Posterior vena cava (tissue), 2 donors: ENCODE data around the gene SIX3. TPM values are rescaled to one million over a fixed set of nuclear protein-coding genes. Genes with fewer than 3 reads are reported as not detected.

Source experiments
- DNase-seq: peaks from one replicate; pipeline ENCODE4 v3.0.0-alpha.2; 2020; ENCODE audit warnings: low spot score
- intact Hi-C, 2 donors: fragments of 100-400 bp; cut with DNase I; formaldehyde crosslinking; loops; one replicate each; pipeline versions ENCODE4 v1.14.1 to v1.14.2; 2022 to 2023
- total RNA-seq, 2 donors: library from RNA; stranded (reverse); fragmentation: NEBNext Ultra II Directional; extraction: Animal tissue kit (Norgen Biotek cat#: 25700); gene quantifications; one replicate each; pipeline ENCODE4 v1.2.1, GENCODE V29; 2021
- donor health status: DM: yes; HTN: yes; CAD: no.
- donor health status: DM: yes; HTN: yes; CAD: no.

SIX3 gene
- total RNA-seq, 2 donors from 2014 or later: not detected

DNA sequence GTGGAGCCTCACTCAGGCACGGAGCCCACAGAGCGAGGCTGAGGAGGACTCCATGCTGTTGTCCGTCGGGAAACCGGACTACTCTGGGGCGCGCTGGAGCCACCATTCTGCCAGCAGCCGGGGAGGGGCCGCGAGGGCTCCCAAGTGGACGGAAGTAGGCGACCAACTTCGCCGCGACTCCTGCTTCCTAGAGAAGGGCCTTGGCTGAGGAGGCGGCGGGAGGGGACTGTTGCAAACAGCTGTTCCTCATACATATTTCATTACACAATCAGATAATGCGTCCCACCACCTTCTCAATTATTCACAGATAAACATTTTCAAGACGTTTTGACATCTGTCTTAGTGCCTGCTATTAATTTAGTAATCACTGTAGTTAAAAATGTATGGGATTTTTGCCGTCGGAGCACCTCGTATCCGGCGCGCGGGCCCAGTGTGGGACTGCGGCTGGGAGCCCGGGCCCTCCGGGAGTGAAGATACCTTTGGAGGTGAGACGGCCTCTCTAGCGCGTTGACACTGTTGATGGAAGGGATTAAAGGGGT is 11.7 kb upstream of the SIX3 start:
- intact Hi-C loops: no loop called here
- peak; percentile 84 for DNase-seq

DNA sequence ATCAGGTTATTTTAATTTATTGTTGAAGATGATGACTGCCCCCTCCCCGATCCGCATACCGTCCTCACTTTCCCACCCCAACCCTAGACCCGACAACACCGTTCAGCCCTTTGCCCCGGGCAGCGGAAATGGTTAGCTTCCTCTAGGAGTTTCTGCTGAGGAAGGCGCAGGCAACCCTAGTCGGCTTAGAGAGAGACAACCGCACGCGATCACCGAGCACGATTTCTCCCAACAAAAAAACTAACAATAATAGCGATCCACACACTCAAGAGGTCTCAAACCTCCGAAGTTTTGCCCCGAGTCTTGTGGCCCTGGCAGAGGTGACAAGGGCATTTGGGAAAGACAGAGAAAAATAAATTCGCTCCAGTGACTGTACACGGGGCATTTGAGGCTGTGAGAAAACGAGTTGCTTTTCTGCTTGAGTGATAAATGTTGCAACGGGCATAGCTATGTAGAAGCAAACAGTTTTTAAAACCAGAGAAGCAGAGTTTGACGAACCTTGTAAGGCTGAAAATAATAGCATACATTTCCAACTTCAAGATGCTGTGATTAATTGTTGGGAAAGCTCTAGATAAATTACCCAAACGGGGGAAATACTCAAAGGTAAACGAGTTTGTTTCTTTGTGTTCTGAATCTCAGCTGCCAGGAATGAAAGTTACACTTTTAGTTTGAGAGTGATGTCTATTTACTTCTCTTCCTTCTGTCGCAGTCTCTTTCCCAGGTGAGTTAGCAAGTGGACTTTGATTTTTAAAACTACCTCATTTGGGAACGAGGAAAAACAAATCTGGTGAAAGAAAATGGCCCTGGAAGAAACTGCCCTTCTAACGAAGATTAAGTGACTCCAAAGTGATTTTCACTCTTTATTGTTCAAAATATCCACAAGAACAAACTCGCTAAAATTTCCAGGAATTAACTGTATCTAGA is 11.0 kb upstream of the SIX3 start:
- DNase-seq: peak; percentile 58
- intact Hi-C loops: no loop called here

DNA sequence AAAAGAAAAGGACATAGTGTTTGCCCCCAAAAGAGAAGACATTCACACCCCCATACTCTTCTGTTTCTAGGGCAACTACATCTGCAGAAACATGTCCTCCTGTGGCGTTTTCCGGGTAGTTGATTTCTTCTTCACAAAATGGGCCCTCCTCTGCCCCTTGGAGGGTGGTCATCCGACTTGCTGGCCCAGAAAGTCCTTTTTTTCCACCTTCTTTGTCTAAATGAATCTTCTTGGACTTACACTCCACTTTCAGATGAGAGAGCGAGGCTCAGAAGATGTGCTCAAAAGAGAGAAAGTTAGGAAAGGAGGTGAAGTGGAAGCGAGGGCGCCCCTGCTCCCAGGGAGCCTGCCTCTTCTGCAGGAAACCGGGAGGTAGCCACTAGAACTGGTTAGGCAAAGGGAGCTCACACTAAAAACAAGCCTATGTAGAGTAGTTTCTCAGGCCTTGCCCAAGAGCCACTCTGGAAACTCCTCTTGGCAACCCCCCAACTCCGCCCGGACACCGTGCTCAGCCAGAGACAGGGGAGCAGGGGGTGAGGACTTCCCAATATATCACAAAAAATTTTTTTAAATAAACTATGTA is 10.2 kb upstream of the SIX3 start:
- DNase-seq: peak; percentile 44
- intact Hi-C loops: no loop called here

DNA sequence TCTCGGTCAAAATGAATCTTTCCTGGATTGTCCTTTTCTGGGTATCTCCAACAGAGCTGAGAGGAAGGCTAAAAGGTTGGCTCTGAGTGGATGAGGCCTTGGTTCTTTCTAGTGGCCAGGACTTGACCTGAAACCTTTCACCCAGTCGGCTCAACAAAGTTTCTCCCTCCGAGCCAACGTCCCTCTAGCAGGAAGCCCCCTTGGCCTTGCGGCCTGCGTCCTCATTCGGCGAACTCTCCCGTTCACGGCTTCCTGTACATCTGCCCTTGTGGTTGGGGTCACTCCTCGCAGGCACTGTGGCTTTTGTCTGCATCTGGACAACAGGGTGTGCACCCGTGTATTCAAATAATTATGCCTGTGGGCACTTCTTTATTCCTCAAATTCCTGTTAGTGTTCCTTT is 9.4 kb upstream of the SIX3 start:
- intact Hi-C loops: no loop called here
- peak; percentile 58 for DNase-seq

DNA sequence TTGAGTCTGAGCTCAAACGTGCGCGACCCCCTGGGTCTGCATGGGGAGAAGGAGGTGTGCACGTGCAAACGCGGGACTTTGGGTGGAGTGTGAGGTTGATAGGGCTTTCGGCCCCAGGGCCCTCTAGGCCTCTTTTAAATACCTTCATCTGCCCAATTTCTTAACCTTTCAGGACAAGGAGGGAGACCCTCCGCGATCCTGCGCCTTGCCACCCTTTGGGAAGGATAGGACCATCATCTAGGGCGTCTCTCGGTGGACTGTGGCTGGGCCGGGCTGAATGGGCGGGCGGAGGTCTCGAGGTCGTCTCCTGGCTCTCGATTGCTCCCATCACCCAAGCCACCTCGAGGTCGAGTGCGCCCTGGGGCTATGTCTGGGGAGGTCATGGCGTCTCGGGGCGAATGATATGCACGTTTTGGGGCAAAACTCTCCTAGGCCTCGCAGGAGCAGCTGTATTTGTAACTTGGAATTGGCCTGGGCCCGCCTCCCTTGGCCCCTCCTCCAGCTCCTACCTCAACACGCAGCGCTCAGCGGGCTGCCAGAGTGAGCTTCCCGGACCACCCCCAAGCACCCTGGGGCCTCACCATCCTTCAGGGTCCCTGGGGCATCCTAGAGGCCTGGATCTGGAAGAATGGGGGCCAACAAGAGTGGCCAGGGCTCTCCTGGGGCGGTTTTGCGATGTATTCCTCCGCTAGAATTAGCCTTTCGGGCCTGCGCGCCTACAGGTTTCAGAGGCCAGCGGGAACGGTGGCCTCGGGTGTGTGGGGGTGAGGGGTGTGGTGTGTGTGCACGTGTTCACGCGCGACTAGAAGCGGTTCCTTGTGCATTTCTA is 8.7 kb upstream of the SIX3 start:
- DNase-seq: peak; percentile 76
- intact Hi-C loops: no loop called here

- intact Hi-C loops: no loop called here
These were observed 8.0 kb upstream of the SIX3 start for GRCh38 chr2:44933434-44933951.

GRCh38 chr2:44934038-44934982 is 7.2 kb upstream of the SIX3 start:
- peak; percentile 69 for DNase-seq
- intact Hi-C loops: no loop called here

More at GRCh38 chr2:44933434-44933951, 8.0 kb upstream of the SIX3 start:
- DNase-seq: peak; percentile 52

DNA sequence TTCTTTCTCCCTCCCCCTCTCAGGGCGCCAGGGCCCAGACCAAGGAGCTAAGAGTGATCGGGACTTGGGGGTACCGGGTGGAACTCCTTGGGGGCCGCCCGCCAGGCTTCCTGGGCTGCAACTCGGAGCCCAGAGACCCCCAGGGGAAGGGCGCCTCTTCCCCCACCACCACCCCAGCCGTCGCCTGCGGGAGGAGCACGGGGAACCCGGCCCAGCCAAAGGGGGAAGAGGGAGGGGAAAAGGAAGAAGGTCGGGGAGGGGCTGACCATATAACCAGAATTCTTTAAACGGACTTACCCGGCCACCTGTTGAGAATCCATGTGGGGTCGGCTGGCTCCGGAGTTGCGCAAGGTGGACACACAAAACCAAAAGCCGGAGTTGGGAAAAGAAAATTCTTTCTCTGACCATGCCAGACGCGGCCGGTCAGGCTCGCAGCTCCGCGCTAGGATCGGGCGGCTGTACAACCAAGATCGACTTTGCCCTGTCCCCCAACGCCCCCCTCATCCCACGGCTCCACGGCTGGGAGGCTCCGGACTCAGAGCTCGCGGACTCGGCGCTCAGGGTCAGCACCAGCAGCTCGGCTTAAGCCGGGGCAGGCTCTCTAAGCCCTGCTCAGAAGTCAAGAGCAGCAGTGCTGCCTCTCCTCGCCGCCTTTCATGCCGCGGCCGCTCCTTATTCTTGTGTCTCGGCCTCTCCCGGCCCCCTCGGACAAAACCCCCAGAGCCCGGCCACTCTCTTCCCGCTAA is 6.3 kb upstream of the SIX3 start:
- intact Hi-C loops: no loop called here
- DNase-seq: peak; percentile 78

DNA sequence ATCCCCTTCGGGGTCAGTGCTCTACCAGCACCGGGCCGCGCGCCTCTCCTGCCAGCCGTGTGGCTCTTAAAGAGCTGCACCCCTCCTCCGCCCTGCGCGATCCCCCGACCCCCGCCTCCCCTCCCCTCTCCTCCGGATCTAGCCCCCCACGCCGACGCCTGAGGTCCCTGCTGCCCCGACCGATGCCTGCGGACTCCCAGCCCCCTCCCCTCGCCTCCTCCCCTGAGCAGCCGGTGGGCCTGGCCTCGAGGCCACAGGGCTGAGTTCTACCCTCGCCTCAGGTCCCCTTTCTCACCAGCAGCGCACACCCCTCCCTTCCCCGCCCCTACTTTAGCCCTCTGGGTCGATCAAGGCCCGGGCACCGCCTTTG is 5.8 kb upstream of the SIX3 start:
- intact Hi-C loops: loop anchor here in 1 of 2 donors (1.0 kb wide), 1 partner anchor 15 kb away; no protein-coding TSS in a partner anchor
- DNase-seq: peak; percentile 52

- intact Hi-C loops: loop anchor here in 1 of 2 donors (1.0 kb wide), 1 partner anchor 16 kb away; no protein-coding TSS in a partner anchor
- peak; percentile 17 for DNase-seq
These were observed 5.2 kb upstream of the SIX3 start for GRCh38 chr2:44936275-44936674.

- peak; percentile 62 for DNase-seq
- intact Hi-C loops: loop anchor here in 1 of 2 donors (1.0 kb wide), 1 partner anchor 17 kb away; no protein-coding TSS in a partner anchor
These were observed 4.5 kb upstream of the SIX3 start for GRCh38 chr2:44936715-44937687.

DNA sequence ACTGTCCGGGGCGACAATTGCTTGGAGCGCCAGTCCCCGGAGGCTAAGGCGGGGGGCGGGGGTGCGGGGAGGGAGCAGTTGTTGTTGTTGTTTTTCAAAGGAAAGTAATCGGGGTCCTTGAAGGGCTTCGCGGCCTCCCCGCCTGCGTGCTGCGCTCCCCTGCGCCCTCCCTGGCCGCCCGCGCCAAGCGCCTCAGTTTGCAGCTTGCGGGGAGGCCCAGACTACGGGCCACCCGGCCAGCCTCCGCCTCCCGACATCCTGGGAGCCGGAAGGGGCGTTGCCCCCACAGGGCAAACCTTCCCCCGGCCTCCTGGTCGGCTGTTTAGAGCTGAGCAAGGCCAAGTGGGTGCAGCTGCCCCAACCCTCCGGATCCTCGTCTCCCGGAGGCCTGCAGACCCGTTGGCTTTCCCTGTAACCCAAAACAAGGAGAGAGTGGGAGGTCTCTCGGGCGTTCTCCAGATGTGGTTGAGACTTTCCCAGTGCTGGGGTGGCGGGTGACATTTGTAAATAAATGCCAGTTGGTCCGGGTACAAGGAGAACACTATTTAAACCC is 3.7 kb upstream of the SIX3 start:
- DNase-seq: no peak
- intact Hi-C loops: no loop called here

GRCh38 chr2:44938287-44939105 is 3.0 kb upstream of the SIX3 start:
- no peak for DNase-seq
- intact Hi-C loops: no loop called here

DNA sequence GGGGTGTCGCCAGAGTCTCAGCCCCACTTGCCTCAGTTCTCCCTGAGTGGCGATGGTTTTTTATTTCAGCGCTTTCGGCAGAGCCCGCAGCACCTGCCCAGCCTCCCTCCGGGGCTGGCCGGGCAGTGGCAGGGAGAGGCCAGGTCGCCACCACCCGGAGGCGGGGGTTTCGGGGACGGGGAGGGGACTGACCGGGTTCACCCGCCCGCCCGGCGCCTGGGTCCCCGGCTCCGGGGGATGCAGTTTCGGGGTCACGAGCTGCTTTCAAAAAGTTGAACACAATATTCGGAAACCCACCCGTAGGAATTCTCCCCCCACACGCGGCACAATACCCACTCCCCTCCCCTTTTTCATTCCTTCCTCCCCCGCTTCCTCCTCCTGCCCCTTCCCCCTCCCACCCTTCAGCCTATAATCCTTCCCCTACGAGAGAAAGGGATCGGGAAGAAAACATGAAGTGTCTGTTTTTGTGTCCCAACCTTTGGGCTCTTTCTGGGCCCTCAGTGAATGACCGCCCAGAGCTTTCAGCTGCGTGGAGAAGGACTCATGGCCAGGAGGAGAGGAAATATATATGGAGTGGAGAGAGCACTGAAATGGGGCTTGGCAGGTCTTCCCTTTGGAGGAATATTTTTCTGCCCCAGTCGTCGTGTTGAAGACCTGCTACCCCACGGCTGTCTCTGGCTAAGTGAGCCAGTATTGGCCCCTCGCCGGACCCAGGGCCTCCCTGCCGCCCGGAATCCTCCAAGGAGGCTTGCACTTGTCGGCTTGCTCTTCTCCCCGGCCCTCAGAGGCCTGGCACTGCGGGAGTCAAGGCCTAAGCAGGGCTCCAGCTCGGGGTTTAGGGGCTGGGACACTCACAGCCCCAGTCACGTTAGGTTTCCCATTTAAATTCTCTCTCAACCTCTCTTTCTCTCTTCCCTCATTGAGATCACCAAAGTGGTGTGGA is 2.1 kb upstream of the SIX3 start:
- no peak for DNase-seq
- intact Hi-C loops: no loop called here
